B cell (primary cell): ENCODE results near the gene FOXO3. TPM values are rescaled to one million over a fixed set of nuclear protein-coding genes. Genes with fewer than 3 reads are reported as not detected.

Experiments used
- ATAC-seq: fragments of 200-7000 bp; cut with Tn5 transposase; one replicate; pipeline ENCODE4 v1.10.0; 2021; ENCODE audit warnings: low read depth, mild to moderate bottlenecking, moderate number of reproducible peaks, moderate library complexity
- CTCF ChIA-PET: fragments of 350-600 bp; sonication (Branson Sonifier 250); formaldehyde crosslinking; loops from one replicate; lab custom pipeline; 2021; ENCODE audit warnings: antibody characterized with exemption, inconsistent platforms; lab: Charles Lee
- POLR2A ChIA-PET: fragments of 350-600 bp; sonication (Branson Sonifier 250); formaldehyde crosslinking; loops from one replicate; lab custom pipeline; 2021; ENCODE audit warnings: antibody characterized with exemption; lab: Charles Lee
- DNase-seq: peaks from one replicate; pipeline ENCODE4 v3.0.0; 2013
- H2AFZ ChIP-seq: 2 replicates; pipeline ENCODE4 v1.6.1; 2012; ENCODE audit warnings: mild to moderate bottlenecking, low read depth, low read length; ENCODE audit not compliant: insufficient read depth, poor library complexity, severe bottlenecking
- H3K27ac ChIP-seq, 2 donors: 1 replicate in 1 of 2; 2 replicates in 1 of 2; pipeline ENCODE4 v1.5.1; 2012 to 2013; ENCODE audit warnings: low read length in 2 of 2, mild to moderate bottlenecking in 2 of 2, moderate library complexity in 1 of 2
- H3K27me3 ChIP-seq, 4 experiments: fragments of 200-600 bp in 1 of 4; sonication (generic) in 1 of 4; replicated peaks in 1 of 4; 1 replicate in 2 of 4; 2 replicates in 2 of 4; pipeline versions ENCODE4 v1.6.1 to v1.7.0; 2013 to 2016; ENCODE audit warnings: low read length in 3 of 4, mild to moderate bottlenecking in 2 of 4, mixed read lengths in 1 of 4, moderate library complexity in 1 of 4; ENCODE audit not compliant: insufficient read depth in 4 of 4, control insufficient read depth in 3 of 4; ENCODE audit errors: control extremely low read depth in 1 of 4
- H3K36me3 ChIP-seq, 2 experiments: replicated peaks in 1 of 2; 1 replicate in 1 of 2; 2 replicates in 1 of 2; pipeline versions ENCODE4 v1.6.1 to v1.7.1; 2013; ENCODE audit warnings: low read length in 1 of 2; ENCODE audit not compliant: insufficient read depth in 2 of 2, control insufficient read depth in 1 of 2; ENCODE audit errors: control extremely low read depth in 1 of 2, extremely low read depth in 1 of 2
- H3K4me1 ChIP-seq, 2 donors: fragments of 200-600 bp in 1 of 2; sonication (generic) in 1 of 2; 1 replicate in 1 of 2; 2 replicates in 1 of 2; pipeline versions ENCODE4 v1.5.1 to v1.6.1; 2013 to 2017; ENCODE audit warnings: low read length in 2 of 2; ENCODE audit not compliant: control insufficient read depth in 2 of 2, insufficient read depth in 2 of 2
- H3K4me2 ChIP-seq: replicated peaks from 2 replicates; pipeline ENCODE3; 2012; ENCODE audit warnings: mild to moderate bottlenecking, low read depth, low read length; ENCODE audit not compliant: poor library complexity, severe bottlenecking
- H3K4me3 ChIP-seq, 5 experiments: fragments of 200-600 bp in 1 of 5; sonication (generic) in 1 of 5; 1 replicate in 3 of 5; 2 replicates in 2 of 5; pipeline versions ENCODE4 v1.5.1 to v1.7.0; 2011 to 2016; ENCODE audit warnings: low read length in 4 of 5, mild to moderate bottlenecking in 4 of 5, low read depth in 2 of 5, control low read depth in 1 of 5, moderate library complexity in 1 of 5; ENCODE audit not compliant: insufficient read depth in 1 of 5; ENCODE audit errors: control extremely low read depth in 1 of 5, extremely low read depth in 1 of 5
- H3K79me2 ChIP-seq: fragments of 200-600 bp; sonication (generic); one replicate; pipeline ENCODE4 v1.6.0; 2016; ENCODE audit warnings: low read length; ENCODE audit not compliant: control insufficient read depth, insufficient read depth
- H3K9ac ChIP-seq: fragments of 200-600 bp; sonication (generic); 2 replicates; pipeline ENCODE4 v1.6.1; 2017; ENCODE audit warnings: mild to moderate bottlenecking, low read length, moderate library complexity
- H3K9me3 ChIP-seq, 3 donors: one replicate each; pipeline versions ENCODE4 v1.6.1 to v1.7.1; 2013; ENCODE audit warnings: low read length in 2 of 3; ENCODE audit not compliant: control insufficient read depth in 2 of 3, insufficient read depth in 1 of 3; ENCODE audit errors: control extremely low read depth in 1 of 3
- H4K20me1 ChIP-seq: 2 replicates; pipeline ENCODE4 v1.6.0; 2012; ENCODE audit warnings: mild to moderate bottlenecking, low read length; ENCODE audit not compliant: insufficient read depth, control insufficient read depth, poor library complexity, severe bottlenecking
- H3K27ac Mint-ChIP-seq: one replicate; pipeline ENCODE4 v1.8.0; 2021; ENCODE audit warnings: mixed read lengths
- H3K27me3 Mint-ChIP-seq: one replicate; pipeline ENCODE4 v1.8.0; 2021; ENCODE audit warnings: mixed read lengths
- H3K4me1 Mint-ChIP-seq: one replicate; pipeline ENCODE4 v1.8.0; 2021; ENCODE audit warnings: mixed read lengths
- H3K4me3 Mint-ChIP-seq: one replicate; pipeline ENCODE4 v1.8.0; 2021; ENCODE audit warnings: mixed read lengths
- H3K9me3 Mint-ChIP-seq: one replicate; pipeline ENCODE4 v1.8.0; 2022; ENCODE audit warnings: mixed read lengths; ENCODE audit not compliant: insufficient read depth
- CTCF ChIP-seq: fragments of 200-600 bp; IDR thresholded peaks from one replicate; pipeline ENCODE4 v1.8.0; 2022; ENCODE audit warnings: antibody characterized with exemption, mild to moderate bottlenecking
- EZH2 ChIP-seq: IDR thresholded peaks from 2 replicates; pipeline ENCODE4 v1.6.1; 2012; ENCODE audit warnings: borderline replicate concordance, low read depth, mild to moderate bottlenecking, moderate library complexity, low read length; ENCODE audit not compliant: insufficient read depth, poor library complexity, severe bottlenecking
- WGBS: methylation state at CpG from one replicate; pipeline ENCODE4 v1.1.5; 2013; ENCODE audit warnings: missing lambda C conversion rate; ENCODE audit not compliant: insufficient coverage; 5-methylcytosine and 5-hydroxymethylcytosine counted together
- intact Hi-C: fragments of 100-400 bp; cut with micrococcal nuclease; formaldehyde crosslinking; loops from one replicate; pipeline ENCODE4 v1.10.0; 2022
- polyA plus RNA-seq: library from polyadenylated mRNA; depleted of rRNA; stranded (reverse); fragments of >200 nt; gene quantifications from 2 replicates; pipeline ENCODE4 v1.2.3, GENCODE V29; 2012
- total RNA-seq, 2 donors: library from RNA; stranded (reverse); fragments of 120-200 nt in 1 of 2; gene quantifications; 1 replicate in 1 of 2; 2 replicates in 1 of 2; pipeline versions ENCODE4 v1.2.3 to v1.2.4, GENCODE V29; 2013 to 2022

Gene FOXO3
- total and polyA plus RNA-seq, 2 donors (not counting 1 experiment from before 2014, with no cell fraction given), result 6.0 to 16.9 TPM

DNA sequence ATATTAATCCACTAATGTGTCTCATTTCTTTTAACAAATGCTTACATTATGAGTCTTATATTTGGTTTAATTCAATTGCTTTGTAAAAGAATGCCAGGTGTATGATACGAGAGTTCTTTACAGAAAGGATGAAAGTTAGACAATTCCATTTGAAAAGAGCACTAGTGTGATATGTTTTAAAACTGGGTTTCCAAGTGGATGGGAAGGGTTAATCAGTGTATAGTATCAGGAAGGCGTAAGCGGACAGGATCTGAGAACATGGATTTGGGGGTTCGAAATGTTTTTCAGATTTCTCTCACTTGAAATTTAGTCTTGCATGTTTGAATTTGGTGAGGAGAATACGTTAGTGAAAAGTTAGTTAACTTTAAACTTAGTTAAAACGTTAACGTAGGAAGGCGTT lies 2.6 kb downstream of the FOXO3 start:
- Mint-ChIP-seq H3K4me1 (peaks cover 55% of the 10 kb centered on the region), H3K4me3 (no peak overlapping the region), H3K9me3 (no peaks in the 10 kb centered on the region), H3K27ac (no peak overlapping the region), H3K27me3 (no peaks in the 10 kb centered on the region)
- no peaks in the 10 kb centered on the region for H3K27me3 ChIP-seq
- intact Hi-C loops, result no loop called here
- no peak for ATAC-seq
- peaks cover 0 to 5% of the 10 kb centered on the region in 2 experiments for H3K36me3 ChIP-seq
- POLR2A ChIA-PET, result no interaction called here
- no peak overlapping the region for H3K9ac ChIP-seq
- peaks cover 19% of the 10 kb centered on the region for H3K79me2 ChIP-seq
- 100% methylated on average over 4 of the region's 8 CpGs for WGBS
- no peak overlapping the region for H2AFZ ChIP-seq
- peak overlapping the region in 1 of 5 experiments; percentile 48 for H3K4me3 ChIP-seq
- H3K4me2 ChIP-seq, result no peak overlapping the region
- peaks cover 51% of the 10 kb centered on the region for H4K20me1 ChIP-seq
- H3K27ac ChIP-seq, result no peak overlapping the region
- no peak for DNase-seq
- CTCF ChIA-PET, result no interaction called here
- TF ChIP-seq EZH2 (no peak), CTCF (no peak)
- H3K4me1 ChIP-seq, result peaks cover 43 to 47% of the 10 kb centered on the region in 2 donors
- H3K9me3 ChIP-seq, result peaks cover 0 to 9% (median 0%) of the 10 kb centered on the region in 3 donors

DNA sequence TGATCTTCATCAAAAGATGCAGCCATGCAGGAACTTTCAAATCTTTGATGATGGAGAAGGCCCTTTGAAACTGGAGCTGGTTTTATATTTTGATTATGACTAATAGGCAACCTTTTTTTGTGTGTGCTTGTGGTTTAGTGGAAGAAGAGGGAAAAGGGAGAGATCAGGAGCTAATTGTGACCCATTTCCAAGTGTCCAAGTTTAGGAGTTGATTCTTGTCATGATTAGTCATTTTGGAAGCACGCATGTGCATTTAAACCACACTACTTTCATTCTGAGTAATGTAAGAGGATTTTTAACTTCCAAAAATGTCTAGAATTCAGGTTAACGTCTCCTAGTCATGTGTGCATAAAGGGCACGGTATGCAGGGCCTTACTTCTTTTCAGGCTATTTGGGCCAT lies 3.5 kb downstream of the FOXO3 start:
- intact Hi-C loops, result loop anchor here (2.0 kb wide), 1 partner anchor 877 kb away; the partner anchor contains the start of genes PPIL6 and SMPD2
- Histone ChIP-seq H2AFZ (no peak overlapping the region), H3K4me3 (peak overlapping the region in 1 of 5 experiments; percentile 3), H3K4me1 (peaks cover 43 to 51% of the 10 kb centered on the region in 2 donors), H3K36me3 (peaks cover 0 to 7% of the 10 kb centered on the region in 2 experiments), H3K4me2 (peak overlapping the region; percentile 73), H3K9me3 (peaks cover 0 to 9% (median 0%) of the 10 kb centered on the region in 3 donors), H3K79me2 (peaks cover 27% of the 10 kb centered on the region), H3K27me3 (no peaks in the 10 kb centered on the region), H4K20me1 (peaks cover 60% of the 10 kb centered on the region), H3K27ac (no peak overlapping the region), H3K9ac (no peak overlapping the region)
- ATAC-seq, result no peak
- H3K27ac Mint-ChIP-seq, result peak overlapping the region; percentile 0
- no peaks in the 10 kb centered on the region for H3K9me3 Mint-ChIP-seq
- H3K27me3 Mint-ChIP-seq, result no peaks in the 10 kb centered on the region
- WGBS, result no CpG with 5 or more reads among the region's 3 CpGs
- ChIA-PET CTCF (interaction anchor here (1.5 to 1.7 kb wide), 2 partner anchors 20 to 22 kb away, joined by 3 to 7 read pairs; no protein-coding TSS in a partner anchor), POLR2A (no interaction called here)
- no peak for TF ChIP-seq CTCF
- no peak for TF ChIP-seq EZH2
- peak; percentile 37 for DNase-seq
- peaks cover 61% of the 10 kb centered on the region for H3K4me1 Mint-ChIP-seq
- no peak overlapping the region for H3K4me3 Mint-ChIP-seq
